Measurements from ENCODE around the gene B4GALT2. TPM values are rescaled to one million over a fixed set of nuclear protein-coding genes. Genes with fewer than 3 reads are reported as not detected.

Gene B4GALT2
- polyA plus RNA-seq, 1 of the 3 experiments (the other 2 are of a cell fraction): 48.0 TPM

- DNase-seq: no peak
- H4K20me1 ChIP-seq (ENCODE audit: insufficient read depth): no peaks in the 10 kb centered on the region
- peaks cover 0 to 10% of the 10 kb centered on the region in 2 experiments; a peak in 1 of 4 replicates for H3K4me1 ChIP-seq (ENCODE audit: control insufficient read depth in 1 of 2, insufficient read depth in 2 of 2, low read depth in 1 of 2, low read length in 1 of 2)
- no peak overlapping the region for H3K27ac ChIP-seq (ENCODE audit: low read depth in 2 of 2, low read length in 1 of 2)
- H3K9ac ChIP-seq: no peak overlapping the region
- WGBS (ENCODE audit: low lambda C conversion rate): 85% methylated on average over 10 of the region's 10 CpGs
- no peaks in the 10 kb centered on the region for H3K9me2 ChIP-seq
- H3K9me3 ChIP-seq: no peaks in the 10 kb centered on the region
- no peaks in the 10 kb centered on the region for H3K79me2 ChIP-seq (ENCODE audit: insufficient read depth)
- no peaks in the 10 kb centered on the region for H3F3A ChIP-seq (replicated peaks; ENCODE audit: insufficient read depth)
- no peak for TF ChIP-seq REST (IDR thresholded peaks at IDR 0.05; ENCODE audit: low read depth, low read length)
- no peak for TF ChIP-seq CTCF (IDR thresholded peaks at IDR 0.05)
- no peak for TF ChIP-seq POLR2AphosphoS5 (IDR thresholded peaks at IDR 0.05; ENCODE audit: low read depth, low read length)
- TF ChIP-seq USF2 (IDR thresholded peaks at IDR 0.05; ENCODE audit: borderline replicate concordance, low read depth, low read length): no peak
- TF ChIP-seq SMC3 (IDR thresholded peaks at IDR 0.05; ENCODE audit: low read depth, low read length): no peak
- TF ChIP-seq FOXJ3 (CRISPR knock-in tag; IDR thresholded peaks at IDR 0.05): no peak
- no peak for TF ChIP-seq JUND (IDR thresholded peaks at IDR 0.05)
- TF ChIP-seq NRF1 (IDR thresholded peaks at IDR 0.05; ENCODE audit: low read depth, low read length): no peak
- TF ChIP-seq IRF3 (IDR thresholded peaks at IDR 0.05; ENCODE audit: low read depth, low read length): no peak
- no peak for TF ChIP-seq MXI1 (IDR thresholded peaks at IDR 0.05; ENCODE audit: low read depth, low read length)
- TF ChIP-seq GATA2 (CRISPR knock-in tag; IDR thresholded peaks at IDR 0.05): no peak
- no peak for TF ChIP-seq YY1 (IDR thresholded peaks at IDR 0.05; ENCODE audit: low read depth)
- TF ChIP-seq RFX5 (IDR thresholded peaks at IDR 0.05; ENCODE audit: low read length): no peak
- no peak for TF ChIP-seq ZBTB33 (IDR thresholded peaks at IDR 0.05; ENCODE audit: borderline replicate concordance, low read depth)
- TF ChIP-seq EZH2phosphoT487 (IDR thresholded peaks at IDR 0.05; ENCODE audit: borderline replicate concordance, low read depth): no peak
- no peak for TF ChIP-seq PBX3 (IDR thresholded peaks at IDR 0.05)
- no peak overlapping the region for H2AFZ ChIP-seq (ENCODE audit: low read depth)
- POLR2A ChIA-PET: interaction anchor here (1.2 kb wide), 1 partner anchor 9 kb away, joined by 3 read pairs; the partner anchor contains the start of gene IPO13
- no peaks in the 10 kb centered on the region for H3K27me3 ChIP-seq (ENCODE audit: insufficient read depth)
- no peak overlapping the region for H3K4me3 ChIP-seq (ENCODE audit: low read depth in 2 of 2, low read length in 1 of 2)
- H3K4me2 ChIP-seq: no peak overlapping the region
- CTCF ChIA-PET: interaction anchor here (1.1 to 15.4 kb wide), 6 partner anchors 8 to 174 kb away, joined by 3 to 533 read pairs (median 6); partner anchors contain the start of gene IPO13
- no peaks in the 10 kb centered on the region for H3K36me3 ChIP-seq (replicated peaks in 1 of 2; ENCODE audit: control insufficient read depth in 1 of 2, insufficient read depth in 2 of 2, low read length in 1 of 2)
Observed at GRCh38 chr1:43938383-43938782, 40.6 kb upstream of the B4GALT2 start.
